Raji (cell line): ENCODE data around the gene C10orf95.

Source experiments
- POLR2A ChIP-seq: IDR thresholded peaks from 2 replicates; pipeline ENCODE4 v1.6.1; 2011; ENCODE audit warnings: low read depth, low read length, control low read depth; ENCODE audit not compliant: insufficient read depth

The C10orf95 gene

DNA sequence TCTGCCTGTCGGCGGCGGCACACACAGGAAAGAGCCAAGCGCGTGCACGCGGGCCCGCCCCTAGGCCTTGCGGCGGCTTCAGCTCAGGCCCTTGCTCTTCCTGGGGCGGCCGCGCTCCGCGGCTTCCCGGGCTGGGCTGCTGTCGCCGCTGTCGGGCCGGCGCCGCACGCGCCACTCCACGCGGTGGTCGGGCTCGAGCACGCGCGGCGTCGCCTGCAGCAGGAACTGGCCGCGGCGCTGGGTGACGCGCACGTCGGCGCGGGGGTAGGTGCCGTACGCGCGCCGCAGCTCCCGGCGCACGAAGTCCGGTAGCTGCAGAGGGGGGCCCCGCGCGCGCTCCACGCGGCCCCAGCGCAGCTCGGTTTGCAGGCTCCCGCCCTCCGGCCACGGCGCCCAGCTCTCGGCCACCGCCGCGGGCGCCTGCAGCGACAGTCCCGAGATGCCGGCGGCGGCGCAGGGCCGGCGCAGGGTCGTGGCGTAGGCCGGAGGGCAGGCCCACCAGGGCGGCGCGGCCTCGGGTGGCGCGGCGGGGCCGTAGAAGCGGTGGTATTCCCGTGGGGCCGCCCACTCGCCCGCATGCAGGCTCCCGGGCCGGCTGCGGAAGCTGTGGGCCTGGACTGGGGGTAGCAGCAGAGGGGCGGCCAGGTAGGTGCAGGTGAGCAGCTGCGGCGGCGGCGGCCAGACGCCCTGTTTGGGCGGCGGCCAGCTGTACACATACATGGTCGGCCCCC lies 804 bp downstream of the C10orf95 start:
- TF ChIP-seq POLR2A = peak; percentile 80

DNA sequence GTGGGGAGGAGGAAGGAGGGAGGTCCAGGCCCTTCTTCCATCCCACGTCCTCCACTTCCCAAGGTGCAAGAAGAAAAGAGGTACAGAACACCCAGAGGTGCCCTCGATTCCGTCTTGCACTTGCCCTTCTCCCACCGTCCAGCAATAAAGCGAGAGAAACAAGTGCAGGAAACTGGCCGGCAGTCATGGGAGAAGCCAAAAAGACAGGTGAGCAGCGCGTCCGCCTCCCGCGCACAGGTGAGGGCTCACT lies 1.3 kb downstream of the C10orf95 start:
- peak; percentile 94 for TF ChIP-seq POLR2A

DNA sequence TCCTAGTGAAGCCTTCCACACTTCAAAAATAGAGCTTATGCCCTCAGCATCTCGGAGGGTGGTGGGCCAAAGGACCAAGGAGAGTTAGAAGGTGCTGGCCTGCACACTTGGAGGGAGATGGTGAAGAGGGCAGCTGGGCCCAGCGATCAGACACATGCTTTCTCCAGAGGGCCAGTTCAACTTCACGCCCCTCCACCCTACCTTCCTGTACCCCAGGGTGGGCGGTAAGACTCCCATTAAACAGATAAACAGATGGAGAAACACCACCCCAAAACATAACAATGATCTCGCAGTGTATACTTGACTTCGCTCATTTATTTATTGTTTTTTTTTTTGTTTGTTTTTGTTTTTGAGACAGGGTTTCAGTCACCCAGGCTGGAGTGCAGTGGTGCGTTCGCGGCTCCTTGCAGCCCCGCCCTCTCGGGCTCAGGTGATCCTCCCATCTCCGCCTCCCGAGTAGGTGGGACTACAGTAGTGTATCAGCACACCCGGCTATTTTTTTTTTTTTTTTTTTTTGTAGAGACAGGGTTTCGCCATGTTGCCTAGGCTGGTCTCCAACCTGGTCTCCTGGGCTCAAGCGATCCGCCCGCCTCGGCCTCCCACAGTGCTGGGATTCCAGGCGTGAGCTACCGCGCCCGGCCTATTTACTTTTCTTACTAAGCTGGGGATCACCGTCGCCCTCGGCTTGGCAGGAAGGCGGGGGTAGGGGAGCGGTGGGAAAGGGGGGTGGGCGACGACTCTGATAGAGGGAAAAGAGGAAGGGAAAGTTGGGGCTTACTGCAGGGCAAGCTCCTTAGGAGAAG lies 1.8 kb downstream of the C10orf95 start:
- no peak for TF ChIP-seq POLR2A

DNA sequence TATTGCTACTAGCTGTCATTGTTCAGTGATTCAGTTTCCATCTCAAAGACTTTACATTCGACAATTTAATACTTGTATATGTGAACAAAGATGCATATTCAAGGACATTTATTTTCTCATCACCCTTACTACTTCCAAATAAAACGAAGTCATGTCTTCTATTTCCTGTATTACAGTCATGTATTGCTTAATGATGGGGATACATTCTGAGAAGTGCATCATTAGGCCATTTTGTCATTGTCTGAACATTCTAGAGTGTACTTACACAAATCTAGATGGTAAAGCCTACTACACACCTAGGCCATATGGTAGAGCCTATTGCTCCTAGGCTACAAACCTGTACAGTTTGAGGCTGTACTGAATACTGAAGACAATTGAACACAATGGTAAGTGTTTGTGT lies 6.5 kb downstream of the C10orf95 start:
- TF ChIP-seq POLR2A = no peak

DNA sequence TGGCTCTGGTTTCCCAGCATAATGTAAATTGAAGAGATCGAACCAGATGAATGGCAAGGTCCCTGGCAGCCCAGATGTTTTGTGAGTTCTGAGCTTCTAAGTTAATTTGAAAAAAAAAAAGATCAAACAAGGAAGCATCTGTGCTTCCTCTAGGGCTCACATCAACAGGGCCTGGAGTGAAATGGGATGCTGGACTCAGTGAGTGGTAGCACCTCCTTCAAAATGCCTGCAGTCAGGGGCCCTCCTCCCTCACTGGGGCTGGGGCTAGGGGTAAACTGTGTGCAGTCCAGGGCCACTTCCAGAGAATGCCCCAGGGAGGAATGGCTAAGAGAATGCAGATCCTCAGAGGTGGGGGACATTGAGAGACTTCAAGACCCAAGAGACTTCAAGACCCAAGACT lies 13.0 kb downstream of the C10orf95 start:
- TF ChIP-seq POLR2A = no peak

DNA sequence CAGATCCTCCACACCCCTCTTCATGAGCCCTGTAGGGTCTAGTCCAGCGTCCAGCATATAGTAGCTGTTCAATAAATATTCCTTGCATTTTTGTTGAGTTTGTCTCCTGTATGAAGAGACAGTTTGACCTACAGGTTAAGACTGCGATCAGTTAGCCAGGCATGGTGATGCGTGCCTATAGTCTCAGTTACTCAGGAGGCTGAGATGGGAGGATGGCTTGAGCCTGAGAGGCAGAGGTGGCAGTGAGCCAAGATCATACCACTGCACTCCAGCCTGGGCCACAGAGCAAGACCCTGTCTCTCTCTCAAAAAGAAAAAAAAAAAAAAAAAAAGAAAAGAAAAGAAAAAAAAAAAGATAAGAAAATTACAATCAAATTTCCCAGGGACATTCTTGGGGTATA lies 13.8 kb downstream of the C10orf95 start:
- TF ChIP-seq POLR2A = no peak

DNA sequence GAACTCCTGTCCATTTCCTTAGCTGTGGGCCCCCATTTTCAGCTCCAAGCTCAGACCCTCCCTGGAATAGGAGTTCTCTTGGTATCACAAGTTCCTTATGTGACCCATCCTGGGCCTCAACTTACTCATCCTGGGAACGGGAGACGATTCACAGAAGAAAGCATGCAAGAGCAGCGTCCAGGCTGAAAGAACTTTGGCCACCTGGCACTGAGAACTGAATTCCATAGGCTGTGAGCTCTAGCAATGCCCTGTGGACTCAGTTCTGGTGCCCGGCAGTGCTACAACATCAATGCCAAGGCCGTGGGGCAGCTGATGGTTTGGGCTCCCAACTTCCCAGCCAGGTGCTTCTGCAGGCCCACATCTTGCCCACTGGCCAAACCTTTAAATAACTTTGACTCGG lies 15.0 kb downstream of the C10orf95 start:
- TF ChIP-seq POLR2A = no peak

DNA sequence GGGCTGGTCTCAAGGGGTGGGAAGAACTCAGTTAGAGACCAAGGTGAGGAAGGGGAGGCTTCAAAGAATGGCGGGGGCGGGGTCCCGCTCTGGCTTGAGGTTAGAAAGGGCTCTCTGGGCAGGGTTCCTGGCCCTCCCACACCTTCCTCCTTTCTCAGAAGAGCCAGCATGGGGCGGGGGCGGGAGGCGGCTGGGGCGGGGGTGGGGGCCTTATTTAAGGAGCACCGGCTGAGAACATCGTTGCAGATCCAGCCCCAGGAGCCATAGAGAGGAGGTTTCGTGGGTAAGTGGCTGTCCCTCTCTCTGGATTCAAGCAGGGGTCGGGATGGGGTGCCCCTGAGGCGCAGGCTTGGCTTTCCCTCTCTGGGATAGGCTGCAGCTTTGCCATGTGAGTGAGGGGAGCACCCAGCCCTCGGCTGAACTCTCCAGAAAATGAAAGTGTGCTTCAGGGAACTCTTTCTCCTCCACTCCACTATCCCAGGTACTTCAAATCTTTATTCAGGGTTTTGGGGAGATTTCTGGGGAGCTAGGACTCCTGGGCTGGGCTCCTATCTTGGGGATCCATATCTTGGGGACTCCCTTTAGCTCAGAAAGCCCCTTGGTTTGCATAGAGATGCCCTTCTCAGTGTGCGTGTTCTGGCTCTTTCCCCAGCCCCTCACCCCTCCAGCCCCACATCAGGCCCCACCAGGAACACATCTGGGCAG lies 15.7 kb downstream of the C10orf95 start:
- 0 out of 2 replicates have a peak, but pooled peaks have one; percentile 13 for TF ChIP-seq POLR2A

DNA sequence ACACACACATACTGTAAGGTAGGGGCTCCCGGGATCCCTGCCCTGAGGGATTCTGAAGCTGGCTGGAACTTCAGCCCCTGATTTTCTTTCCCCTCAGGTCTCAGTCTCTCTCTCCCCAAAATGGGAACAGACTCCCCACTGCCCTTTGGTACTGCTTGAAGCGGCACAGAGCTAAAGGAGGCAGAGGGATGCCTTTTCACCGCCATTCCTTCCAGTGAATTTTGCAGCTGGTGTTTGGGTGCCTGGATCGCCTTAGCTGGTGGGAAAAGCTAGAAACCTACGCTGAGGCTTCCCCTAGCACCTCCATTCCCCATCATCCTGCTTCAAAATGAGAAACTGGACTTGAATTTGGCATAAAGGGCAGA lies 16.2 kb downstream of the C10orf95 start:
- TF ChIP-seq POLR2A = no peak

DNA sequence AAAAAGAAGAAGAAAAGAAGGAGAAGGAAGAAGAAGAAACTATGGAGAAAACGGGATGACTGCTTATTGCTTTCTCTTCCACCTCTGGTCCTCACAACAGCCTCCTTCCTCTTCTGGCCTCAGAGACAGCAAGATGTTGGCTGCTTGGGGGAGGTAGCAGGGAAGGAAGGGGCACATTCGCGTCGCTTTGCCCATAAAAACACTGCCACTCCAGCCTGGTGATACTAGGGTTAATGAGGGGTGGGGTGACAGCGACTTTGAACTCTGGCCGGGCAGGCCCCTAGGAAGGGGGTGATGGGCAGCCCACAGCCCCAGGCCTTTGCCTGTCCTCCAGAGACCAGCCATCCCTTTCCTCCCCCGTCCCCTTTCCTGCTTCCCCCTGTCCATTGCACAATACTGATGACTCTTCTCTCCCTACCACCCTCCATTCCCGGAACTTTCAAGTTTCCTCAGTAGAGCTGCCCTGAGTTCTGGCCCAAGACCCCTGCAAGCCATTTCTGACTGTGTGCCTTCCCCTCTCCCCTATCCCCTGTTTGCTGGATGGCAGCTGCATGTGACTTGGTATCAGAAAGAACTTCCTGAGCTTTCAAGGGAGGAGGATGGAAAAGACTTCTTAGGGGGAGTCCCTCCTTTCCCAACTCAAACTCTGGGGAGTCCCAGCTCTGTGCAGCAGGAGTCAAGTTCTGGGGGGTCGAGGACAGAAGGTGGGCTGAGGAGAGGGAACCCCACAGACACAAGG lies 16.8 kb downstream of the C10orf95 start:
- TF ChIP-seq POLR2A = no peak

DNA sequence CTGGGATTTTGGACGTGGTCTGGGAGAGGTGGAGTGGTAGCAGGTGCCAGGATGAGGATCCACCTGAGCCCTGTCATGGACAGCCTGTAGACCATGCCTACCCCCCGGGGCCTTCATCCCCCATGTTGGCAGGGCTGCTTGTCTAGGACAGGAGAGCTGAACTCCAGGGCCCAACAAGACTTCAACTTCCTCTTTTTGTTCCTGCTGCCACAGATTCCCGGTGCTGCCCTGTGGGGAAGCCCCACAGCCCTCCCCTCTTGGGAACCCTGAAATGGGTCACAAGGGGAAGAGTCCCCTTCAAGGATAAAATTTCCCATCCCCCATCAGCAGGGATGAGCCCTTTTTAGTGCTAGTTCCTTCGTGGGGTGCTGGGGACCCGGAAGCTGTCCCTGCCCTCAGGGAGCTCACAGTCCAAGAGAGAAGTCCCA lies 17.7 kb downstream of the C10orf95 start:
- no peak for TF ChIP-seq POLR2A

DNA sequence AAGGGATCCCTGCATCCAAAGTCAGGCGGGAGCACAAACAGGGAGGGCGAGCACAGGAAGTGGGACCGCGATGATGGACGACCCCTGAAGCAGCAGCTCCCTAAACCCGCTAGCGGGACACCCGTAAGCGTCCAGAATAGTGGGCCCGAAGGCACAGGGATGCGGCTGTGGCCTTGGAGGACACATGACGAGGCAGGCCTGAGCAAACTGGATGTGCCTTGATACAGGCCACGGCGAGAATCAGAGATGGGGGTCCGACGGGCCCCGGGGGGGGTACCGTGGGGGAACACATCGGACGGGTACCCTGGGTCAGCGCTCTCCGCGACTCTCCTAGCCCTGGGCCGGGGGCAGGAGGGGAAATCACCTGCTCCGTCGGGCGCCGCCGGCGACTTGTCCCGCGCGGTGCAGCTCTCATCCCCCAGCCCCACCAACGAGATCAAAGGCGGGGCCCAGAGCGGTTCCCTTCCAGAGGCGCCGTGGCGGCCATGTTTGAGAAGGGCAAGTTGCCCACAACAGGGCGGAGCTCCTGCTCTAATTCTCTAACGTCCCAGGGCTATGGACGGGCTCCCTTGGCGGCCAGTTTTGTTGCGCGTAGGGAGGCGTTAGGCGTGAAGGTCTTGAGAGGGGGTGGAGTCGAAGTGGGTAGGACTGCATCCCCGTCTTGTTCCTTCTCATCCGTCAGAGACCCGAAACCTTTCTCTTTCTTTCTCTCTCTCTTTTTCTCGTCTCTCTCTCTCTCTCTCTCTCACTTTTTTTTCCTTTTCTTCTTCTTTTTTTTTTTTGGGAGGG lies 19.0 kb downstream of the C10orf95 start, which contains the start of gene CUEDC2:
TSS of gene CUEDC2 (minus strand) at position 413 of the 789 bp plus-strand sequence. CDS start 7,386 bp downstream, outside the sequence.
- TF ChIP-seq POLR2A = peak; percentile 77

DNA sequence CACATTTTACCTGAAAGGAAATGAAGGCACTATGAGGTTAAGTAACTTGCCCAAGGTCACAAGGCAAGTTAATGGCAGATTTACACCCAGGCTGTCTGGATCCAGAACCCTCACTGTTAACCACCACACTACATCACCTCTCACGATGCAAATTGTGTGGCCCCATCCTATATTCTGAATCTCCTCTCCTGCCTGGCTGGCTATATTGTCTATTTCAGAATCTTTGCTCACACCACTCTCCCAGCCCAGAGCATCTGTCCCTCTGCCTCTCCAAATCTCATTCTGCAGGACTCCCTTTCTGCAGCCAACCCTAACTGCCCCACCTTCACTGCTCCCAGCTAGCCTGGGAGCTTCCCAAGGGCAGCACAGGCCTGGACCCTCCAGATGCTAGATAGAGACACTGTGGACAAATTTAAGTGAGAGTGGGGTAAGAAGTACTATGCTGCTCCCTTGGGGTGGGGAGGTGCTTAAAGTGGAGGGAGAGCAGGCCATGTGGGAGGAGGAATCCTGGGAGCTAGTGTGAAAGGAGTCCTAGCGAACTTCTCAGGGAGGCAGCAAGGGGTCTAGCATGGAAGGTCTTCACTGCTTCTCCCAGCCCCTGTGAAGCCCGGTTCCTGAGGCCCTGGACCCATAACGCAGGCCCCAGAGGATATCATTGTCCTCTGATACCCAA lies 19.8 kb downstream of the C10orf95 start:
- TF ChIP-seq POLR2A = peak; percentile 36; the same call in 1 of the 2 replicates

DNA sequence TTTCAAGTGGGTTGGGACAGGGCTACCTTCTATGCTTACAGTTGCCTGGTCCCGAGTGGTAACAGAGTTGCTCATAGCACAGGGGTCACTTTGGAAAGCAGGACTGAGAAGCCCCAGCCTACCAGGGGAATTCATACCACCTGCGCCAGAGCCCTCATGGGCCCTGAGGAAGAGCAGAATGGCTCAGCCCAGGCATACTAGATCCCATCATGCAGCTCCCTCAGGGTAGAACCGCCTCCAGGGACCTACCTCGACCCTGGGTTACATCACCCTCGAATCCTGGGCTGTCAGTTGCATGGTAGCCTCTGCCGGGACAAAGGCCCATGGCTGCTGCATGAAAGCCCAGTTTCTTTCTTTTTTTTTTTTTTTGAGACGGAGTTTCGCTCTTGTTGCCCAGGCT lies 21.9 kb downstream of the C10orf95 start:
- no peak for TF ChIP-seq POLR2A
